Superior temporal gyrus (tissue), 1 donor: ENCODE results near the gene H3-3A.
"Not testable (repeated sequence)": the region's sequence is repeated elsewhere in the genome, so short reads cannot be mapped to it uniquely, and the experiment has no call there.

Experiments used
- DNase-seq: peaks from one replicate; pipeline ENCODE4 v3.0.0-alpha.2; 2016; ENCODE audit errors: extremely low spot score

Gene H3-3A

DNA sequence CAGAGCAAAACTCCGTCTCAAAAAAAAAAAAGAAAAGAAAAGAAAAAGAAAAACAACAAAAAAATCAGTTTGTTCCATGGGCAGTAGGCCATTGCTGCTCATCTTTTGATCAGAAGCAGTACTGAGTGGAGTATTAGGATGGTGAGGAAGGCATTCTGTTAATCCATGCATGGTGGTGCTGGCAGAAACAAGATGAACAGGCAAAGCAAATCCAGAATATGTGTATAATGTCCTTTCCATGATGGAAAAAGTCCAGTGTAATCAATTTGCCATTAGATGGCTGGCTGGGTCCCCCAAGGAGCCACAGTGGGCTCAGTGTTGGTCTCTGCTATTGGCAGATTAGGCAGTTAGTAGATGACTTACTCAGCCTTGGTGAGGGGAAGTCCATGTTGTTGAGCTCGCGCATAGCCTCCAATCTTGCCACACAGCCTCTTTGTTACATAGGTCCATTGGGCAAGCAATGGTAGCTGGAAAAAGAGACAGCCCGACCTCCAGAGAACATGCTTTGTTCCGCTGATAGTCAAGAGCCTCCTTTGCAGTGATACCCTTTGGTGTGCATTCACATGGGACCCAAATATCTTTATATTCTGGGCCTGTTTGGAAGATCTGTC is 23.3 kb downstream of the H3-3A start:
- no peak for DNase-seq

DNA sequence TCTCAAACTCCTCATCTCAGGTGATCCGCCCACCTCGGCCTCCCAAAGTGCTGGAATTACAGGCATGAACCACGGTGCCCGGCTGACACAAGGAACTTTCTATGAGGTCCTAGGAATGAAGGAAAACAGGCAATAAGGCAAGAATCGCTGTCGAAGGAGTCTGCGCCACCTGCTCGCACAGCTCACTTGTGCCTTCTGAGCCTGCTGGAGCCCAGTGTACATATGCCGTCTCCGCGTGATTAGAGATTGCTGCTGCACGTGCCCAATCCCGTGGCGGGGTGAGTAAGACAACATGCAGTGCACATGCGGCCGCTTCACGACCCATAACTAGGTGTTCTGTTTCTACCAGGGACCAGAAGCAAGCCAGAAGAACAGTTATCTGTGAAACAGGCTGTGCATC is 24.3 kb downstream of the H3-3A start:
- DNase-seq: no peak

DNA sequence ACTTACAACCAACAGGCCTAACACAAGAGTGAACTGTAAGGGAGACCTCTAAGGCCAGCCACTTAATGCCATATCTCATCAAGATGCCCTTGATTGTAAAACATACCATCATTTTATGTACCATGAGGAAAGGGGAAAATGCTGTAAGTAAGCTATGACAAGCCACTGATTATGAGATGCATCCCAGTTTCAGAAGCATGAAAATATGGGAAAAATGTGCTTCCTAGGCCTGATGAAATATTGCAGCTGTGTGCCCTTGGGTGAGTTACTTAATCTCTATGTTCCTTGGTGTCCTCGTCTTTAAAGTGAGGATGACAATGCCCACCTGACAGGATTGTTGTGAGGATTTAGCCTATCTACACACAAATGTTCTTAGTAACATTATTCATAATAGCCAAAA is 28.9 kb downstream of the H3-3A start:
- DNase-seq: no peak

DNA sequence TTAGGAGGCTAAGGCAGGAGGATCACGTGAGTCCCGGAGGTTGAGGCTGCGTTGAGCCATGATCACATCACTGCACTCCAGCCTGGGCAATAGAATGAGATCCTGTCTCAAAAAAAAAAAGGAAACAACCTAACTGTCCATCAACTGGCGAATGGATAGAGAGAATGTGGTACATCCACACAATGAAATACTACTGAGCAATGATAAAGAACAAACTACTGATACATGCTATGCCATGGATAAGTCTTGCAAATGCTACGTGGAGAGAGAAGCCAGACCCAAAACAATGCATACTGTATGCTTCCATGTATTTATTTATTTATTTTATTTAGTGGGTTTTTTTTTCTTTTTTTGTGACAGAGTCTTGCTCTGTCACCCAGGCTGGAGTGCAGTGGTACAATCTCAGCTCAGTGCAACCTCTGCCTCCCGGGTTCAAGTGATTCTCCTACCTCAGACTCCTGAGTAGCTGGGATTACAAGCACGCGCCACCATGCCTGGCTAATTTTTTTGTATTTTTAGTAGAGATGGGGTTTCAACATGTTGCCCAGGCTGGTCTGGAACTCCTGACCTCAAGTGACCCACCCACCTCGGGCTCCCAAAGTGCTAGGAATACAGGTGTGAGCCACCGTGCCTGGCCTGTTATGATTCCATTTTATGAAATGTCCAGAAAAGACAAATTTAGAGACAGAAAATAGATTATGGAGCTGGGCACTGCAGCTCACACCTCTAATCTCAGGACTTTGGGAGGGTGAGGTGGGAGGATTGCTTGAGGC is 29.7 kb downstream of the H3-3A start:
- not testable (repeated sequence) for DNase-seq

DNA sequence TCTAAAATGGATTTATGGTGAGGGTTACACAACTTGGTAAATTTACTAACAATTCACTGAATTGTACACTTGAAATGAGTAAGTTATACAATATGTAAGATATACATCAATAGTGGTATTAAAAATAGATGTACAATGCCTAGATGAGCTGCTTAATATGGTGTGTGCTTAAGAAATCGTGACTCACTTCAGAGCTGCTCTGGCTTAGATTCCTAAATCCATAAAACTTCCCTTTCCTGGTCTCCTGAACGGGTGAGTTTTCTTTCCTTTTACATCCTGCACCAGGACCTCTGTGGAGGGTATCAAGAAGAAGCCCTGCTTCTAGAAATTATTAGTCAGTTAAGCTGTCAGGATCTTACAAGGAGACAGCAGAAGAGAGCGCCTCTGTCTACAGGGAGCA is 30.4 kb downstream of the H3-3A start:
- no peak for DNase-seq

DNA sequence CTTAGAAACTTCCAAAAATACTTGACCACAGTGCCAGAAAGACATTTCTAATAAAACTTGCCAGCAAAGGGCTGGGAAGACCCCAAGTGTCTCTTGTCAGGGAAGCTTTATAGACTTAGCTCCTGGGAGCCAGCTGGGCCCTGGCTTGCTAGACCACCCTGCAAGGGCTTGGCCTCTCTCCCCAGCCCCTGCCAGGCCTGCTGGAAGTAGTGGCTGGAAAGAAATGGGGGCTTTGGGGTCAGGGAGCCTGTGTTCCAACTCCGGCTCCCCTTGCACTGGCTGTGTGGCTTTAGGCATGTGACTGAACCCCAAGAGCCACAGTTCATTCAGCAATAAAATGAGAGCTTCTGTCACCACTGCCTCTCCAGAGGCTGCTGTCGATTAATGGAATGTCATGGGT is 31.1 kb downstream of the H3-3A start:
- DNase-seq: no peak

DNA sequence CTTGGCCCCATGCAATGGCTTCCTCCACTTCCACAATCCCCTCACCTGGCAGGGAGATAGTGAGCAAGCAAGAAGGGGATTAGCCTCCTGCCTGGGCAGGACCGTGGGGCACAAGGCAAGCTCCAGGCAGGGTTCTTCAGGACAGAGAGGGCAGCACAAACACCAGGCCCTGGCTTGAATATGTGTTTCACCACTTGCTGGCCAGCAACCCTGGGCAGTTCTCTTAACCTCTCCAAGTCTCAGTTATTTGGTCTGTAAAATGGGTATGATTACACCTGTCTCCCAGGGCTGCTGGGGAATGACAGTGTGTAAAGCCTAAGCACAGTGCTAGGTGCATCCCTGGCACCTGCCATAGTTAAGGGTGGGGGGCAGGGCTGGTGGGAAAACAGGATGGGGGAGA is 31.9 kb downstream of the H3-3A start:
- DNase-seq: no peak

DNA sequence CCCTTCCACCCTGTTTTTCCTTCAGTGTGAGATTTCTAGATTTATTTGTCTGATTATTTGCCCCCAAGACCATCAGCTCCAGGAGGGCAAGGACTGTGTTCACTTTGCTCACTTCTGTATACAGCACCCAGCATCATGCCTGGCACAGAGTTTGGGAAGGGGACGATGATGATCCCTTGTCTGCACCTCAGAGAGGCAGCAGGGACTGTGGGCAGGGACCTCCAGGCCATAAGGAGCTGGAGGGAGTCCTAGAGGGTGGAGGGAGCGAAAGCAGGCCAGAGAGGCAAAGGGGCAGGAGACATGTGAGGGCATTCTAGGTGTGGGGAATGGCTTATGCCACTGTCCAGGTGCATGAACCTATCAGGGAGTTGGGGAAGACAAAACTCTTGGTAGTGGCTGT is 32.8 kb downstream of the H3-3A start:
- DNase-seq: no peak

- no peak for DNase-seq
Observed at GRCh38 chr1:226097866-226098625, 35.5 kb downstream of the H3-3A start.

DNA sequence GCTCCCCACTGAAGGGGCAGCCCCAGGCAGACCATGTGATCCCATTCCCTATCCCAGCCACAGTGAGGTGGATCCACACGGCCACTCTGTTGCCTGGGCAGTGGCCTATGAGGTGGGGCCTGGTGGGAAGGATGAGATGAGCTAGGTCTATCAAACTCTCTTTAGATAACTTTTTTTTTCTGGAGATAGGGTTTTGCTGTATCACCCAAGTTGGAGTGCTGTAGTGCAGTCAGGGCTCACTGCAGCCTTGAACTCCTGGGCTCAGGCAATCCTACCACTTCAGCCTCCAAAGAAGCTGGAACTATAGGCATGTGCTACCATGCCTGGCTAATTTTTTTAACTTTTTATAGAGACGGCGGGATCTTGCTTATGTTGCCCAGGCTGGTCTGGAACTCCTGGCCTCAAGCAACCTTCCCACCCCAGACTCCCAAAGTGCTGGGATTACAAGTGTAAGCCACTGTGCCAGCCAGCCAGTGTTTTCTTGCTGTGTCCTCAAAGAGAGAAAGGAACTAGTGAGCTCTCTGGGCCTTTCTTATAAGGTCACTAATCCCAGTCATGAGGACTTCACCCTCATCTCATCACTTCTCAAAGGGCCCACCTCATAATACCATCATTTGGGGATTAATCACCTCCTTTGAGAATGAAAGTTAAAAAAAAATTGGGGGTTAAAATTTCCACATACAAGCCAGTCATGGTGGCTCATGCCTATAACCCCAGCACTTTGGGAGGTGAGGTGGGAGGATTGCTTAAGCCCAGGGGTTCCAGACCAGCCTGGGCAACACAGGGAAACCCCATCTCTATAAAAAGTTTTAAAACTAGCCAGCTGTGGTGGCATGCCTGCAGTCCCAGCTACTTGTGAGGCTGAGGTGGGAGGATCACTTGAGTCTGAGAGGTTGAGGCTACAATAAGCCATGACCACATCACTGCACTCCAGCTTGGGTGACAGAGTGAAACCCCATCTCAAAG is 36.6 kb downstream of the H3-3A start:
- DNase-seq: no peak

- DNase-seq: peak; percentile 57
Observed at GRCh38 chr1:226100436-226101391, 38.2 kb downstream of the H3-3A start.

DNA sequence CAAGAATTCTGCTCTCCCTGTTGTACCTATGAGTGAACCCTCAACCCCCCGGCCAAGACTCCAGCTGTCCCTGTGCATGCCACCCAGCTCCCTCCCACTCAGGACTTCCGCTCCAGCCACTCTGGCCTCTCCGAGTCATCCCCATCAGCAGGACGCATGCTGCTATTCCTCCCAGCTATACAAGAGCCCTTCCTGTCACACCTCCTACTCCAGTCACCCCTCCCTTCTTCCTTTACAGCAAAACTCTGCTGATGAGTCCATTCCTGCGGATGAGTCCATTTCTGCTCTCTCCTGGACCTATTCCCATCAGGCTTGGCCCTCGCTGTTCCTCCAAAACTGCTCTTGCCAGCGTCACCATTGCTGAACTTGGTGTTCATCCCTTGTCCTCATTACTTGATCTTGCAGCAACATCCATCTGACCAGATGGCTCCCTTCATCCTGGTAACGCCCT is 42.2 kb downstream of the H3-3A start:
- no peak for DNase-seq

DNA sequence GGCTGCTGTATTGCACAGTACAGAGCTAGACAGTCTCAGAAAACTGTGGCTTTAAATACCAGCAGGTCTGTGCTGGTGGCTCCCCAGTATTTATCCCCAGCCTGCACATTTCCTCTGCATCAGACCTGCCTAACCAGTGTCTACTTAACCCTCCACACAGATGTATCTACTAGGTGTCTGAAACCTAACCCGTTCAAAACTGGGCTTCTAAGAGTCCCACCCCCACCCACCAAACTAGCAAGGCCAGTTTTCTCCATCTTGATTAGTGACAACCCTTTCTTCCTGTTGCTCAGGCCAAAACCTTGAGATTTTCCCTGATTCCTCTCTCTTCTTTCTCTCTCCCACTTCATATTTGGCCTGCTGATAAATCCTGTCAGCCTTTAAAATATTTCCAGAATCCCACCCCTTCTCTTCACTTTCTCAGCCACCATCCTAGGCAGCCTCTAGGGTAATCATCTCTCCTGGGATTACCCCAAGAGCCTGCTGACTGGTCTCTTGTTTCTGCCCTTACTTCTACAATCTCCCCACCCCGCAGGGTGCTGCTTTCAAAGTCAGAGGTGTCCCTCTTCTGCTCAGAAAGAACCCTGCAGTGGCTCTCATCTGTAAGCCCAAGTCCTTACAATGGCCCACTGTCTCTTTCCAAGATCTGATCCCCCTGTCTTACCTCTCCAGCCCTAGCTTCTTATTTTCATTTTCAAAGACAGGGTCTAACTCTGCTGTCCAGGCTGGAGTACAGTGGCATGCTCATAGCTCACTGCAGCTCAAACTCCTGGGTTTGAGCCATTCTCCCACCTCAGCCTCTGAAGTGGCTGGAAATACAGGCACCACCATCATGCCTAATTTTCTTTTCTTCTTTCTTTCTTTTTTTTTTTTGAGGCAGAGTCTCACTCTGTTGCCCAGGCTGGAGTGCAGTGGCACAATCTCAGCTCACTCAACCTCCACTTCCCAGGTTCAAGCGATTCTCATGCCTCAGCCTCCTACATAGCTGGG is 45.2 kb downstream of the H3-3A start:
- no peak for DNase-seq

GRCh38 chr1:226108935-226109828 is 46.7 kb downstream of the H3-3A start:
- DNase-seq: no peak

GRCh38 chr1:226109829-226110248 is 47.3 kb downstream of the H3-3A start:
- DNase-seq: peak; percentile 86

DNA sequence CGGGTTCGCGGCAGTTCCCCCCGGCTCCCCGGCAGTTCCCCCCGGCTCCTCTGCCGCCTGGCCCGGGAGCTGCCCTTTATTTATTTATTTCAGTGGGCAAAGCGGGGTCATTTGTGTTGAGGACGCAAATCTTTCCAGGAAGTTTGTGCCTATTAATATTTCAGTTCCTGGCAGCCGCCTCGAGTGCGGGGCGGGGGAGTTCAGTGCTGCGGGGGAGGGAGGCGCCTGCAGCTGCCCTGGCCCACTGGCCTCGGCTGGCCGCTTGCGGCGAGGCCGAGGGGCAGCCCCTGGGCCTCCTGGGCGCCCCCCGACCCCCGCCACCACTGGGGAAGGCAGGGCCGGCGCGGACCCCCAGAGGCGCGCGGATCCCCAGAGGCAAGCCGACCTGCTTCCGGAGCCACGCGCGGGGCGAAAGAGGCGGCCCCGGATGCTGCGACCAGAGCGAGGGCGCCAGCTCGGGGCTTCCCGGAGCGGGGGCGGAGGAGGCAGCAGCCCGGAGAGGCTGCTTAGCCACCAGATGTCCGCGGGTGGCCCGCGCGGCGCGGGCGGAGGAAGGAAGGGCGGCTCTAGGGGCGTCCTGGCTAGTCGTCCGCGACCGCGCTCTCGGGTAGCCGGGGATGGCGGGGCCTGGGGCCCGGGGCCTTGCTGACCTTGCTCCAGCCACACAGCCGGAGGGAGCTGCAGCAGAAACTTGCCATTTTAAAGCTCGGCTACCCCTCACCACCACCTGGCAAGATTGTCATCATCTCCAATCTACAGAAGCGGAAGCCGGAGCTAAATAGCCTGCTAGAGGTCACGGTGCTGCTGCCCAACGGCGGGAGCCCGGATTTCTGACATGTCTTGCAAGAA is 48.0 kb downstream of the H3-3A start:
- DNase-seq: peak; percentile 68
